K562 (cell line): Measurements from ENCODE around the gene KIF9. TPM values are rescaled to one million over a fixed set of nuclear protein-coding genes. Genes with fewer than 3 reads are reported as not detected.
A peak's percentile ranks its signal among the peaks of the same experiment; 100 is the strongest.

ENCODE experiments used
- ATAC-seq: fragments of 200-7000 bp; cut with Tn5 transposase; 3 replicates; pipeline ENCODE4 v1.9.1; 2020; ENCODE audit warnings: moderate library complexity
- BruUV-seq: library from RNA; stranded (reverse); fragments of 400-500 nt; replicated peaks from 2 replicates; lab custom pipeline; 2021; lab: Mats Ljungman, UMichigan
- CTCF ChIA-PET: fragments of 300-600 bp; formaldehyde crosslinking; extraction: SDS; loops from one replicate; lab custom pipeline; 2021; ENCODE audit warnings: low intra/inter-chr PET ratio; lab: Yijun Ruan, JAX
- POLR2A ChIA-PET: fragments of 300-600, 350-650 bp; sonication (Branson Sonifier 250); formaldehyde crosslinking; extraction: SDS; loops from one replicate; lab custom pipeline; 2021; ENCODE audit warnings: antibody characterized with exemption, inconsistent platforms; lab: Yijun Ruan, JAX
- DNase-seq, 4 experiments: peaks; one replicate each; pipeline versions ENCODE4 v3.0.0 to v3.0.0-alpha.2; 2011 to 2018; ENCODE audit warnings: low spot score in 3 of 4, mixed read lengths in 3 of 4; ENCODE audit errors: extremely low read depth in 1 of 4
- FAIRE-seq: peaks from 2 replicates; lab custom pipeline; 2011; peaks lifted over from hg19 to GRCh38; lab: Jason Lieb, UNC
- H2AFZ ChIP-seq: 2 replicates; pipeline ENCODE4 v1.6.0; 2011; ENCODE audit warnings: low read depth, low read length, control low read depth, inconsistent platforms
- H3K27ac ChIP-seq: fragments of 200-600 bp; 3 replicates; pipeline ENCODE4 v1.8.0; 2011; ENCODE audit warnings: low read depth, mild to moderate bottlenecking, control low read depth, inconsistent platforms, low read length, moderate library complexity, mixed read lengths; ENCODE audit errors: extremely low read depth
- H3K27me3 ChIP-seq, 2 experiments: fragments of 300-600 bp in 1 of 2; 2 replicates in 1 of 2; 3 replicates in 1 of 2; pipeline versions ENCODE4 v1.6.0 to v1.8.0; 2011; ENCODE audit warnings: inconsistent platforms in 2 of 2, low read length in 2 of 2, mild to moderate bottlenecking in 1 of 2, mixed read lengths in 1 of 2, moderate library complexity in 1 of 2; ENCODE audit not compliant: control insufficient read depth in 2 of 2, insufficient read depth in 2 of 2
- H3K36me3 ChIP-seq: fragments of 300-600 bp; 3 replicates; pipeline ENCODE4 v1.8.0; 2011; ENCODE audit warnings: mild to moderate bottlenecking, low read length, inconsistent platforms; ENCODE audit not compliant: control insufficient read depth, insufficient read depth
- H3K4me1 ChIP-seq, 2 experiments: fragments of 200-600 bp in 1 of 2; replicated peaks in 1 of 2; 2 replicates in 1 of 2; 3 replicates in 1 of 2; pipeline versions ENCODE4 v1.5.1 to v1.8.0; 2011; ENCODE audit warnings: inconsistent platforms in 2 of 2, low read length in 2 of 2, mild to moderate bottlenecking in 1 of 2, mixed read lengths in 1 of 2, moderate library complexity in 1 of 2; ENCODE audit not compliant: control insufficient read depth in 2 of 2, insufficient read depth in 2 of 2
- H3K4me2 ChIP-seq: 2 replicates; pipeline ENCODE4 v1.6.1; 2011; ENCODE audit warnings: low read length, control low read depth, inconsistent platforms, mixed read lengths; ENCODE audit not compliant: insufficient read depth
- H3K4me3 ChIP-seq: fragments of 200-600 bp; sonication (generic), shearing (Covaris generic); 2 replicates; pipeline ENCODE4 v1.5.1; 2016; ENCODE audit warnings: control low read depth, inconsistent platforms
- H3K79me2 ChIP-seq: fragments of 200-600 bp; 3 replicates; pipeline ENCODE4 v1.8.0; 2011; ENCODE audit warnings: low read length, inconsistent platforms; ENCODE audit not compliant: control insufficient read depth, insufficient read depth
- H3K9ac ChIP-seq, 2 experiments: 2 replicates each; pipeline versions ENCODE4 v1.6.0 to v1.6.1; 2011; ENCODE audit warnings: low read depth in 2 of 2, low read length in 2 of 2, control low read depth in 1 of 2, inconsistent platforms in 1 of 2, mild to moderate bottlenecking in 1 of 2, mixed read lengths in 1 of 2; ENCODE audit not compliant: insufficient read depth in 1 of 2
- H3K9me1 ChIP-seq: one replicate; pipeline ENCODE4 v1.6.0; 2011; ENCODE audit warnings: inconsistent platforms, mild to moderate bottlenecking, low read length, moderate library complexity; ENCODE audit not compliant: control insufficient read depth, insufficient read depth
- H3K9me3 ChIP-seq: replicated peaks from 2 replicates; pipeline ENCODE4 v1.5.1; 2011; ENCODE audit warnings: low read depth, low read length, inconsistent platforms; ENCODE audit not compliant: control insufficient read depth, insufficient read depth
- H4K20me1 ChIP-seq: replicated peaks from 2 replicates; pipeline ENCODE4 v1.6.1; 2011; ENCODE audit warnings: low read length, inconsistent platforms, mixed read lengths; ENCODE audit not compliant: control insufficient read depth, insufficient read depth
- DPF2 ChIP-seq: fragments of 450-650 bp; IDR thresholded peaks from 2 replicates; pipeline ENCODE4 v1.6.1; 2016
- KDM1A ChIP-seq, 2 experiments: fragments of 450-650 bp; IDR thresholded peaks; 2 replicates each; pipeline ENCODE4 v1.6.1; 2016; ENCODE audit warnings: mild to moderate bottlenecking in 2 of 2
- KDM5B ChIP-seq: fragments of 200-600 bp; sonication (generic); IDR thresholded peaks from 2 replicates; pipeline ENCODE4 v1.6.1; 2012; ENCODE audit warnings: low read depth, mild to moderate bottlenecking, moderate library complexity, low read length, control low read depth, inconsistent platforms; ENCODE audit not compliant: insufficient replicate concordance
- MTA3 ChIP-seq: fragments of 450-650 bp; formaldehyde crosslinking; IDR thresholded peaks from 2 replicates; pipeline ENCODE4 v1.6.1; 2017; ENCODE audit warnings: mild to moderate bottlenecking, borderline replicate concordance
- NR2C2 ChIP-seq, 2 experiments: fragments of 200-800 bp in 1 of 2; sonication (Bioruptor generic) in 1 of 2; sonication (generic) in 1 of 2; formaldehyde crosslinking in 1 of 2; IDR thresholded peaks; 2 replicates each; pipeline versions ENCODE4 v1.6.1 to v1.8.0; 2016 to 2022; ENCODE audit warnings: mild to moderate bottlenecking in 1 of 2, missing compliant biosample characterization in 1 of 2, missing genetic modification characterization in 1 of 2, missing genetic modification reagents in 1 of 2
- ZBTB2 ChIP-seq: fragments of 450-650 bp; IDR thresholded peaks from 2 replicates; pipeline ENCODE4 v1.6.1; 2016; ENCODE audit warnings: antibody characterized with exemption
- ZKSCAN8 ChIP-seq: fragments of 200-800 bp; sonication (Bioruptor generic); IDR thresholded peaks from 2 replicates; pipeline ENCODE4 v1.6.1; 2016; ENCODE audit warnings: missing genetic modification characterization, missing compliant biosample characterization
- ZNF764 ChIP-seq: fragments of 250-450 bp; sonication (Bioruptor Pico); IDR thresholded peaks from 2 replicates; pipeline ENCODE4 v1.4.0; 2020; ENCODE audit warnings: low read depth, mild to moderate bottlenecking, moderate library complexity
- WGBS: fragments of 100-300 bp; shearing (Covaris generic); methylation state at CpG from one replicate; pipeline ENCODE4 v1.1.6; 2016; ENCODE audit warnings: low coverage, mixed read lengths; ENCODE audit not compliant: insufficient coverage; ENCODE audit errors: missing lambda C conversion rate; 5-methylcytosine and 5-hydroxymethylcytosine counted together
- in situ Hi-C: fragments of 300-500 bp; cut with MboI; formaldehyde crosslinking; loops from 4 replicates; pipeline ENCODE4 v1.15.0; 2018; ENCODE audit warnings: inconsistent platforms, mixed read lengths
- intact Hi-C: fragments of 100-400 bp; cut with micrococcal nuclease; formaldehyde crosslinking; loops from 2 replicates; pipeline ENCODE4 v1.14.2; 2022
- polyA plus RNA-seq, 8 experiments: library from polyadenylated mRNA; depleted of rRNA in 4 of 8; stranded (reverse) in 5 of 8; unstranded in 3 of 8; fragments of >200 nt; fragmentation: Nextera tagmentation in 2 of 8; fragmentation: Illumina TruSeq in 1 of 8; extraction: Ambion mirVana in 2 of 8; extraction: Trizol in 1 of 8; gene quantifications; 2 replicates each; pipeline versions ENCODE4 v1.2.1 to v1.2.3, GENCODE V29; 2011 to 2014; ENCODE audit warnings: inconsistent platforms in 1 of 8, missing spikeins in 1 of 8
- total RNA-seq, 7 experiments: library from RNA; depleted of rRNA in 6 of 7; stranded (reverse); fragments of >200 nt in 6 of 7; fragmentation: Illumina TruSeq in 2 of 7; extraction: Trizol in 2 of 7; gene quantifications; 2 replicates each; pipeline versions ENCODE4 v1.2.1 to v1.2.3, GENCODE V29; 2011 to 2021; ENCODE audit warnings: low replicate concordance in 1 of 7

KIF9 gene
- total and polyA plus RNA-seq, 9 of the 15 experiments (the other 6 are each of a cell fraction or from before 2014, with no cell fraction given) = 16.9 to 56.9 (median 25.0) TPM

- TF ChIP-seq NR2C2 (CRISPR knock-in tag; IDR thresholded peaks at IDR 0.05) (no peak), NR2C2 (tag; IDR thresholded peaks at IDR 0.05) (no peak), KDM1A (IDR thresholded peaks at IDR 0.05) (no peak), DPF2 (peak; percentile 60), ZNF764 (CRISPR knock-in tag) (no peak), KDM5B (no peak), MTA3 (no peak)
- TF ChIP-seq, all 486 proteins: peak for 9
Measured at GRCh38 chr3:47314056-47314764, 31.6 kb upstream of the KIF9 start (continued).

GRCh38 chr3:47313341-47314055 lies 30.9 kb upstream of the KIF9 start:
- Histone ChIP-seq H3K9me3 (no peaks in the 10 kb centered on the region), H3K79me2 (peaks cover 61% of the 10 kb centered on the region), H3K9ac (peak overlapping the region; percentile 32 to 38; a peak in 1 of 4 replicates), H3K27me3 (no peaks in the 10 kb centered on the region; a peak in 1 of 5 replicates), H3K36me3 (no peaks in the 10 kb centered on the region; the same call in 2 of the 3 replicates), H3K4me2 (peak overlapping the region; percentile 68), H4K20me1 (no peaks in the 10 kb centered on the region), H3K9me1 (no peaks in the 10 kb centered on the region), H2AFZ (no peak overlapping the region), H3K4me3 (no peak overlapping the region), H3K4me1 (peaks cover 31 to 47% of the 10 kb centered on the region in 2 experiments), H3K27ac (peak overlapping the region; percentile 65; the same call in 2 of the 3 replicates)
- ChIA-PET CTCF (no interaction called here), POLR2A (interaction anchor here (1.0 to 2.5 kb wide), 9 partner anchors 10 to 147 kb away, joined by 3 to 31 read pairs (median 5); partner anchors contain the start of genes KIF9 and KLHL18)
- in situ Hi-C loops = no loop called here
- 0% methylated on average over 1 of the region's 1 CpG for WGBS
- ATAC-seq (no peak), FAIRE-seq (no peak), DNase-seq (no peak)
- TF ChIP-seq ZKSCAN8 (CRISPR knock-in tag) (0 out of 2 replicates have a peak, but pooled peaks have one; percentile 33), ZBTB2 (no peak)
- intact Hi-C loops = loop anchor here (2.0 kb wide), 1 partner anchor 15 kb away; no protein-coding TSS in a partner anchor
- BruUV-seq = no TSS peak
